HG02798 (cell line): Measurements from ENCODE around the gene ZBED3.
"Not testable (repeated sequence)": the region's sequence is repeated elsewhere in the genome, so short reads cannot be mapped to it uniquely, and the experiment has no call there.

Experiments used
- ATAC-seq: cut with Tn5 transposase; IDR thresholded peaks from one replicate; pipeline ENCODE4 v1.9.1; 2021; ENCODE audit warnings: mild to moderate bottlenecking; ENCODE audit not compliant: unreplicated experiment, poor library complexity

The ZBED3 gene, protein sequence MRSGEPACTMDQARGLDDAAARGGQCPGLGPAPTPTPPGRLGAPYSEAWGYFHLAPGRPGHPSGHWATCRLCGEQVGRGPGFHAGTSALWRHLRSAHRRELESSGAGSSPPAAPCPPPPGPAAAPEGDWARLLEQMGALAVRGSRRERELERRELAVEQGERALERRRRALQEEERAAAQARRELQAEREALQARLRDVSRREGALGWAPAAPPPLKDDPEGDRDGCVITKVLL

DNA sequence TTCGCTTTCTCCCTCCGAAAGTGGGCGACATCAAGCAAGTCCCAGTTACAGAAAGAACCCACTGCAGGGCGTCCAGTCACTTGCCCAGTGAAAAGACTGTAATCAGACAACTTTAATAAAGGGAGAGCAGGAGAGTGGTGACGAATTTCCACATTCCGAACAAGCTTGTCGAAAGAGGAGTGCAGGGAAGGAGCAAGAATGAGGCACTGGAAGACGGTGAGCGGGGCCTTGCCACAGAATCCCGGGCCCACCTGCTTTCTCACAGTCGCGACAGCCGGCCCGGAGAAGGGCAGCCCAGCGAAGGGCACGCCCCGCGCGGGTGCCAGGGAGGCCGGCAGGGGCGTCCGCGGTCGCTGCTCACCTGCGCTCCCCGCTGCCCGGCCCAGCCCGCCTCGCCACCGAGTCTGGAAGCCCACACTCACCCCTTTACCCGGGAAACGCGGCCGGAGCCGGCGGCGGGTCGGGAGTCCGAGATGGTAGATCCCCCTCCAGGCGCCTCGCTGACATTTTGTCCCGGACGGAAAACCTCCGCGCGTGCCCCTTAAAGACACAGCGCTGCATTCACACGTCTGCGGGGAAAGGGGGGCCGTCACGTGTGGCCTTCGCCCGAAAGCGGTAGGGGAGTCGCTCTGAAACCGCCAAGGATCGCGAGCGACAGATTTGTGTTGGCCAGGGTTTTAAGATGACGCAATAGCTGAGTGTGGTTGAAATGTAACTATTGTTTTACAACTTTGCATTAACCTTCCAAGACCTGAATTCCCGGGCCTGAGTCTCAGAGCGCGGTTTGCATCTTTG, at the start of gene ZBED3:
Gene ZBED3 (minus strand): TSS at position 597 of the 795 bp plus-strand sequence. CDS start 9,407 bp downstream, outside the sequence.
- ATAC-seq, result peak; percentile 77

GRCh38 chr5:77133061-77133758, 46.1 kb upstream of the ZBED3 start:
- ATAC-seq, result no peak

GRCh38 chr5:77131361-77131760, 44.3 kb upstream of the ZBED3 start:
- no peak for ATAC-seq

DNA sequence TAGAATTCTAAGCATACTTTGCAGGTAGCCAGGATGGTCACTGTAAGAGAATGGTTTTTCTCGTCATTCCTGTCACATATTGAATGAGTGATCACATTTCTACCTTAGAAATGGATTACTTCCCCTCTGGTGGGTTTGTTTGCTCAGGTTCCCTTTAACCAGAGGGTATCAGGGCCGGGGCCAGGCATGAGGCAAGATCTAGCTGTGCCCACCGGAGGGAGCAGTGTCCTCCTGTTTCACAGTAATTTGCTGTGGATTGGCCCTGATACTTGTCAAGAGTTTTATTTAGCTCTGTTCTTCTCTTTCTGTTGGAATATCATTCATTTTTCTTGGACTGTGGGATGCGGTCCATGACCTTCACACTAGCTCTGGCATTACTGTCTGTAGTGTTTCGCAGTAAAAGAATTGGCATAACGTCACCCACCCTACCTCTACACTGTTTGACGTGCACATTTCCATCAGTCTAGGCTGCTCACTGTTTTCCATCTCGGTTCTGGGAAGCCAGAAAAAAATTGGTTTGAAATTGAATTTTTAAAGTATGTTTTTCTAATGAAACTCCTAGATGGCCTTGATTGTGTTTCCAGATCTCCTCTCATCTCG, 42.4 kb upstream of the ZBED3 start:
- ATAC-seq, result no peak

DNA sequence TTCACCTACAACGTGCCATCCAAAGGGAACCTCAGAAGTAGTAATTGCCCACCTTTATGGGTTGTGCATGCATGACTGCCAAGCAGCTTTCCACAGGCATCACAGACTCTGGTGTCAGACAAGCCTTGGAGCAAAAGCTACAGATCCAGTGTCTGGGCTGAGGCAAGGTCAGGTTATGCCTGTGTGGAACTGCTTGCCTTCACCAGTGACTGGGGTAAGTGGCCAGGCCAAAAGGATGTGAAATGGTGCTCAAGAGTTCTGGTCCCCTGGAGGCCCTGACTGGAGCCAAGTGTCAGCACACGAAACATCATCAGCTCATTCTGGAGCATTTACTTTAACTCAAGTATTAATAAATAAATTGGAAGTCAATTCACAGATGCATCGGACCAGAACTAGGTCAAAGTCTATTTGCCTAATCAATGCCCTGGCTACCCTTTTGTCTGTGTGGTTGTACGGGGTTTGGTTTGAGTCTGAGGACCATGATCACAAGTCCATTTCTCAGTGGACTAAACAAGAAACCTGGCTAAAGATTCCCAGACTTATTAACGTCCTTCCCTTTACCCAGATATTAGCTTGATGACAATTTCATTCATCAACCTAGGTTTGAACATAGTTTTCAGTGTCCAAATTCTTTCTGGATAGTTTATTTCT, 41.5 kb upstream of the ZBED3 start:
- ATAC-seq, result no peak

DNA sequence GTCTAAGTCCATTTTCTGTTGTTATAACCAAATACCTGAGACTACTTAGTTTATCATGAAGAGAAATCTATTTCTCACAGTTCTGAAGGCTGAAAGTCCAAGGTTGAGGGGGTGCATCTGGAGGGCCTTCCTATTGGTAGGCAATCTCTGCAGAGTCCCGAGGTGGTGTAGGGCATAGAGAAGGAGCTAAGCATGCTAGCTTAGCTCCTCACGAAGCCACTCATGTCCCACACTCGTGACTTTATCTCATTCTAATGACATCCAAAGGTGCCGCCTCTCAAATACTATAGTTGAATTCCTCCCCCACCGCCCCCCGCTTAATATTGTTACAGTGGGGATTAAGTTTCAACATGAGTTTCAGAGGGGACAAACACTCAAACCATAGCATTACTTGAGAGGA, 36.0 kb upstream of the ZBED3 start:
- no peak for ATAC-seq

DNA sequence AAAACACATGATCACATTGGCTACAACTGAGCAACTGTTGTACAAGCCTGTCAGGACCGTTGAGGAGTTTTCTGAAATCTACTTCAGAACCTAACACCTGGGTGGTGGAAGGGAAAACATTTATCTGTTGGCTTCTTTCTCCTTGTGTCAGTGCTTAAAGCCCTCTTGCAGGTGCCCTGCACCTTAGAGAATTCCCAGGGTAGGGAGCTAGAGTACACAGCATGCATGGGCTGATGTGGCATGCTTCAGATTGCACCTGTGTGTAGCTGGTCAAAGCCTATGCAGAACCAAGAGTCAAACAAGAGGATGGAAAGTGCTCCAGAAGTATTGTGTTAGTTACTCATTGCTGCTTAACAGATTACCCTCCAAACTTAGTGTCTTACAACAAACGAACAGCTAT, 33.6 kb upstream of the ZBED3 start:
- no peak for ATAC-seq

DNA sequence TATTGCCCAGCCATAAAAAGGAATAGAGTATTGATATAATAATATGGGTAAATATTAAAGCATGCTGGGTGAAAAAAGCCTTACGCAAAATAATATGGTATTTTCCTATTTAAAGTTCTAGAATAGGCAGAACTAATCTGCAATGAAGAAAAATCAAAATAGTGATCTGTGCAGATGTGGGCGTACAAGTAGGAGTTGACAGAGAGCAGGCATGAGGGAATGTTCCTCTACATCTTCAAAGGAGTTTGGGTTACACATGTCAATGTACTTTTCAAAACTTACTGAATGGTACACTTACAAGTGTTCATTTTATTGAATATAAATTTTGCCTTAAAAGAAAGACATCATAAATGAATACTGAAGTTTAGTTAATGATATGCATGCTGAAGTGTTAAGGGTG, 33.0 kb upstream of the ZBED3 start:
- ATAC-seq, result no peak

GRCh38 chr5:77117161-77117560, 30.1 kb upstream of the ZBED3 start:
- ATAC-seq, result no peak

GRCh38 chr5:77107035-77107434, 19.9 kb upstream of the ZBED3 start:
- not testable (repeated sequence) for ATAC-seq

DNA sequence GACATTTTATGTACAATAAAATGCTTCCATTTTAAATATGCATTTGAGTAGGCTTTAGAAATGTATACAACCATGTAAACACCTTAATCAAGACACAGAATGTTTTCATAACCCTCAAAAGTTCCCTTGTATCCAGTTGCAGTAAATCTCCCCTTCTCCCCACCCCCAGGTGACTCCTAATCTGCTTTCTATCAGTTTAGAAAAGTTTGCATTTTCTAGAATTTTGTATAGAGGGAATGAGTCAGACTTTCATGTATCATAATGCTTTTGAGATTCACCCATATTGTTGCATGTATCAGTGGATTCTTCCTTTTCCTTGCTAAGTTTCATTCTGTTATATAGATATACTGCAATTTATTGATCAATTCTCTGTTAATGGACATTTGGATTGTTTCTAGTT, 17.7 kb upstream of the ZBED3 start:
- no peak for ATAC-seq

GRCh38 chr5:77103457-77103856, 16.4 kb upstream of the ZBED3 start:
- ATAC-seq, result no peak

- no peak for ATAC-seq
These were observed 15.5 kb upstream of the ZBED3 start for GRCh38 chr5:77102549-77102948.

DNA sequence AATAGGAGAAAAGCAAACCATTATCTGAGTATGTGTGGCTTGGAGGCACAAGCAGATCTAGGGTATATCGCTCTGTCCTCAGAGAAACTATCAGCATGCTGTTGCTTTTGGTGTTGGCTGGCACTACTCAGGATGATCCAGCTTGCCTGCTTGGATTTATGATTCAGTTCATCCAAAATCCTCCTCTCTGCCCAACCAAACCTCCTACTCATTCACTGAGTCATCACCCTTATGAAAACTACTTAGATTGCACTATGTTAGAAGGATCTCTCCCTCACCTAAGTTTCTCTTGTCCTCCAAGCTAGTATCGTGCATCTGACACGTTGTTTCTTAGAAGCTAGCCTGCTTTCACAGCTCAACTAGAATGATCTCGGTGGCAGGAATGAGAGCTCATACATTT, 14.2 kb upstream of the ZBED3 start:
- ATAC-seq, result no peak

DNA sequence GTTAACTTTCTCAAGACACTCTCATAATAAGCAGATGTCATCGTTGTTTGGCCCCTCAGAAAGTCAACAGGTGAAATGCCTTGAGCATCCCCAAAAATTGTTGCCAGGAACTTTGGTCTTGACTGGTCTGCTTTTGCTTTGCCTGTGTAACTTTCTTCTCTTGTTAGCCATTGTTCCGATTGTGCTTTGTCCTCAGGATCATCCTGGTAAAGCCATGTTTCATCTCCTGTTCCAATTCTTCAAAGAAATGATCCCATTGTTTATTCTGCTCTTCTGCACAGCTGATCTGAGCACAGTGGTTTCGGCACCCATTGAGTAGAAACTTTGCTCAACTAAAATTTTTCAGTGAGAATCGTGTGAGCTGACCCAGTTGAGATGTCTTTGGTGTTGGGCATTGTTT, 8.1 kb upstream of the ZBED3 start:
- no peak for ATAC-seq

- peak; percentile 25 for ATAC-seq
These were observed 588 bp upstream of the ZBED3 start for GRCh38 chr5:77087484-77088261.

DNA sequence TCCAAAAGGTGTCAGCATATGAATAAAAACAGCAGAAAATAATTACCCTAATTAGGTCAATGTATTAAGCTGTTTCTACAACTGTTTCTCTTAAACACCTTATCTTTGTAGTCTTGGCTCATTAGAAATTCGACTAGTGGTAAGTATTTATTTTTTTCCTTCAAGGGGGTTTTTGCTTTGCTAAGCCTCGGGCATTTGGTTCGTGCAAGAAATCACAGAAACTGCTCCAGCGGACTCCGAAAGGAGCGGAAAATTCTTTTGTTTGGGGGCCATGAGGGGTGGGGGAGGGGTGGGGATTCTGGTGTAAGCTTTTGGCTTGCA, 757 bp downstream of the ZBED3 start:
- no peak for ATAC-seq

DNA sequence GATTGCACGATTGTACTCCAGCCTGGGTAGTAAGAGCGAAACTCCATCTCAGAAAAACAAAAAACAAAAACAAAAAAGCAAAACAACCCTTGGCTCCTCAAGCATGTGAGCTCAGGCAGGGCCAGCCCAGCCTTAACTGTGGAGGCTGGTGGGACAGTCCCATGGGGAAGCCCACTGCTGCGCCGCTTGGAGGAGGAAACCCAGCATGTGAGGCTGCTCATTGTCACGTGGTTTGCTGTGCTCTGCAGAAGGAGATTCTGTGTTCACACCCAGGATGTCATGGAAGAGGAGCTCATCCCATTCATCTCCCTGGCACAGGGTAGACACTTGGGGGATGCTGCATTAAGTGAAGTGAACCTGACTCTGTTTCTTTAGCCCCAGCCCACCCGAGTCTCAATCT, 4.0 kb downstream of the ZBED3 start:
- no peak for ATAC-seq

DNA sequence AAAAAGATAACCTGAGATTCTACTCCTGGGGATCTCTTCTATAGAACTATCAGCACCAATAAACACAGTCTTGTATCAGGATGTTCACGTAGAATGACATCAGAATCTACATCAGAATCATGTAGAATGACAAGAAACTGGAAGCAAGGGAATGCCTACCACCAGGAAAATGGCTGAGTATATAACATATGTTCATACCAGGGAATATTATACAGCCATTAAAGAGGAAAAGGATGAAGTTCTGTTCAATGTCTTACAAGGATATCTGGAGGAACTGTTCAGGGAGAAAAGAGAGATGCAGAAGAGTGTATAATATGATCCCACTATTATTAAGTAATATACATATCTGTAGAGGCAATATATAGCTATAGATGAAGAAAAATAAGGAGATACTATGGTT, 4.8 kb downstream of the ZBED3 start:
- no peak for ATAC-seq

- ATAC-seq, result no peak
These were observed 6.2 kb downstream of the ZBED3 start for GRCh38 chr5:77080905-77081304.
